Kidney epithelial cell (primary cell): Measurements from ENCODE around the gene LRRC34. TPM values are rescaled to one million over a fixed set of nuclear protein-coding genes. Genes with fewer than 3 reads are reported as not detected.

Source experiments
- DNase-seq: peaks from one replicate; pipeline ENCODE4 v3.0.0-alpha.2; 2010; ENCODE audit warnings: low read depth
- H3K27me3 ChIP-seq: 2 replicates; pipeline ENCODE4 v1.6.0; 2011; ENCODE audit warnings: low read length; ENCODE audit not compliant: control insufficient read depth, insufficient read depth
- H3K36me3 ChIP-seq: 2 replicates; pipeline ENCODE4 v1.5.1; 2011; ENCODE audit warnings: low read length; ENCODE audit not compliant: control insufficient read depth, insufficient read depth
- H3K4me3 ChIP-seq: 2 replicates; pipeline ENCODE4 v1.5.1; 2011; ENCODE audit warnings: low read depth, mild to moderate bottlenecking, control low read depth, low read length
- total RNA-seq: library from RNA; depleted of rRNA; stranded (reverse); fragments of >200 nt; gene quantifications from 2 replicates; pipeline ENCODE4 v1.2.3, GENCODE V29; 2015
- TF ChIP-seq, protein P1 (sequence below): IDR thresholded peaks from 2 replicates; pipeline ENCODE4 v1.5.1; 2011; ENCODE audit warnings: mild to moderate bottlenecking, moderate library complexity, low read length, control low read depth, inconsistent platforms; ENCODE audit not compliant: insufficient read depth, poor library complexity, severe bottlenecking

LRRC34 gene
- total RNA-seq, 1 donor from 2014 or later, result 4.1 TPM

GRCh38 chr3:169848741-169849140, 36.0 kb upstream of the LRRC34 start:
- TF ChIP-seq, protein P1, sequence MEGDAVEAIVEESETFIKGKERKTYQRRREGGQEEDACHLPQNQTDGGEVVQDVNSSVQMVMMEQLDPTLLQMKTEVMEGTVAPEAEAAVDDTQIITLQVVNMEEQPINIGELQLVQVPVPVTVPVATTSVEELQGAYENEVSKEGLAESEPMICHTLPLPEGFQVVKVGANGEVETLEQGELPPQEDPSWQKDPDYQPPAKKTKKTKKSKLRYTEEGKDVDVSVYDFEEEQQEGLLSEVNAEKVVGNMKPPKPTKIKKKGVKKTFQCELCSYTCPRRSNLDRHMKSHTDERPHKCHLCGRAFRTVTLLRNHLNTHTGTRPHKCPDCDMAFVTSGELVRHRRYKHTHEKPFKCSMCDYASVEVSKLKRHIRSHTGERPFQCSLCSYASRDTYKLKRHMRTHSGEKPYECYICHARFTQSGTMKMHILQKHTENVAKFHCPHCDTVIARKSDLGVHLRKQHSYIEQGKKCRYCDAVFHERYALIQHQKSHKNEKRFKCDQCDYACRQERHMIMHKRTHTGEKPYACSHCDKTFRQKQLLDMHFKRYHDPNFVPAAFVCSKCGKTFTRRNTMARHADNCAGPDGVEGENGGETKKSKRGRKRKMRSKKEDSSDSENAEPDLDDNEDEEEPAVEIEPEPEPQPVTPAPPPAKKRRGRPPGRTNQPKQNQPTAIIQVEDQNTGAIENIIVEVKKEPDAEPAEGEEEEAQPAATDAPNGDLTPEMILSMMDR, result no peak
- Histone ChIP-seq H3K4me3 (no peak overlapping the region), H3K36me3 (no peaks in the 10 kb centered on the region), H3K27me3 (no peaks in the 10 kb centered on the region)
- DNase-seq, result no peak

DNA sequence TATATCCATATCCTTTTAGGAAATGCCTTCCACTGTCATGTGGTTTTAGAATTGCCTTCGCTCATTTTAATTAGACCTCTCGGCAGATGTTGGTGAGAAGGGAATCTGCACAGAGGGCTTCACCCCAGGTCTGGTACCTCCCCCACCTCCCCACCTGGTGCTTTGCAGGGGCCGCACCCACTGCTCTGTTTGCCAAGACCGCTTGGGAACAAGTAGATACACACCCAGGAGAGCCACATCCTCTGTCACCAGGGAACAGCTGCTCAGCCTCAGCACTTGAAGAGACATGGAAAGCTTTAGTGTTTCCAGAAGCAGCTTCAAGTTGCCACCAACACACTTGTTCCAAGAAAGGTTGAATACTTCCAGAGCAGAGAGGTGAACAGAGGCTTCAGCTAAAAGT, 35.2 kb upstream of the LRRC34 start:
- no peak overlapping the region for H3K4me3 ChIP-seq
- H3K27me3 ChIP-seq, result no peaks in the 10 kb centered on the region
- TF ChIP-seq, protein P1, result no peak

DNA sequence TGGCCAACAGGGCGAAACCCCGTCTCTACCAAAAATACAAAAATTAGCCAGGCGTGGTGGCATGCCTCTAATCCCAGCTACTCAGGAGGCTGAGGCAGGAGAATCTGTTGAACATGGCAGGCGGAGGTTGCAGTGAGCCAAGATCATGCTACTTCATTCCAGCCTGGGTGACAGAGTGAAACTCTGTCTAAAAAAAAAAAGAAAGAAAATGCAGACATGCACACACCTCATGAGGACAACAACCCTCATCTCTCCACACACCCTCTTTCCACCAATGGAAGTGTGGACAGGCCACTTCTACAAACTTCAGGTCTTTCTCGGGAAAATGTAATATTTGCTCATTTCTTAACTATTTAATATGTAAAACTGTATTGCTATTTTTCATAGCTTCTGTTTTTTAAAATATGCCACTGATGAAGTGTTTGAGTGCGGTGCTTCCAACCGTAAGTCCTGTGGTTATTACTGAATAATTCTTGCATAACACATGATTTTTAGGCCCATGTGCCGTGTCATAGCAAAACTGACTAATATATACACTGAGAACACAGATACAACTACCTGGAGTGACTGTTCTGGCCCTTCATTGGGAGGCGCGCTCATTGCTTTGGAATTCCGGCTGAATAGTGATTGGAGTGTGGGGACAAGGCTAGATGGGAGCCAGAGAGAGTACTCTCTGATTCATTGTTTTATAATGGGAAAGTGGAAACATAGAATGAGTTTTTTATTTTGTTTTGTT, 33.9 kb upstream of the LRRC34 start:
- Histone ChIP-seq H3K36me3 (no peaks in the 10 kb centered on the region), H3K4me3 (no peak overlapping the region), H3K27me3 (no peaks in the 10 kb centered on the region)
- DNase-seq, result peak; percentile 78
- TF ChIP-seq, protein P1, result no peak

More for the DNA sequence above, 35.2 kb upstream of the LRRC34 start:
- no peak for DNase-seq
- no peaks in the 10 kb centered on the region for H3K36me3 ChIP-seq

DNA sequence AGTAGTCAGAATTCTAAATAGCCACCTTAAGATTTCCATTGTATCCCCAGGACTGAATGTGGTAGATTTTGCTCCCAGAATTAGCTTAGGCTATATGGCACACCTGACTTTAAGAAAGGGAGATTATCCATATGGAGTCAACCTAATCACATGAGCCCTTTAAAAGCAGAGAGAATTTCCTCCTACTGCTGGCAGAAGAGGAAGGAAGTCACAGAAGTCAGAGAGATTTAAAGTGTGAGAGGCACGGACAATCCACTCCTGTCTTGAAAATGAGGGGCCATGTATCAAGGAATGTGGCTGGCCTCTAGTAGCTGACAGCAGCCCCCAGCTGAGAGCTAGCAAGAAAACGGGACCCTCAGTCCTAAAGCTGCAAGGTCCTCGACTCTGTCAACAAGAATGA, 30.3 kb upstream of the LRRC34 start:
- TF ChIP-seq, protein P1, result no peak
- DNase-seq, result no peak
- no peak overlapping the region for H3K4me3 ChIP-seq

GRCh38 chr3:169841171-169841570, 28.5 kb upstream of the LRRC34 start:
- Histone ChIP-seq H3K36me3 (no peaks in the 10 kb centered on the region), H3K27me3 (no peaks in the 10 kb centered on the region), H3K4me3 (no peak overlapping the region)
- TF ChIP-seq, protein P1, result no peak
- DNase-seq, result no peak

More for the DNA sequence above, 30.3 kb upstream of the LRRC34 start:
- Histone ChIP-seq H3K27me3 (no peaks in the 10 kb centered on the region), H3K36me3 (no peaks in the 10 kb centered on the region)
